HG03575 (cell line): ENCODE data around the gene EML1.

Experiments used
- ATAC-seq: cut with Tn5 transposase; IDR thresholded peaks from one replicate; pipeline ENCODE4 v1.9.1; 2021; ENCODE audit not compliant: unreplicated experiment, insufficient number of reproducible peaks, low FRiP score; ENCODE audit errors: extremely low read depth

The EML1 gene

GRCh38 chr14:99850709-99851108 lies 57.5 kb downstream of the EML1 start:
- no peak for ATAC-seq

- ATAC-seq: no peak
These were observed 59.4 kb downstream of the EML1 start for GRCh38 chr14:99852578-99852977.

GRCh38 chr14:99853206-99853605 lies 60.0 kb downstream of the EML1 start:
- ATAC-seq: no peak

GRCh38 chr14:99854831-99855230 lies 61.6 kb downstream of the EML1 start:
- ATAC-seq: no peak

GRCh38 chr14:99855271-99855670 lies 62.1 kb downstream of the EML1 start:
- ATAC-seq: no peak

GRCh38 chr14:99857551-99857950 lies 64.3 kb downstream of the EML1 start:
- no peak for ATAC-seq

DNA sequence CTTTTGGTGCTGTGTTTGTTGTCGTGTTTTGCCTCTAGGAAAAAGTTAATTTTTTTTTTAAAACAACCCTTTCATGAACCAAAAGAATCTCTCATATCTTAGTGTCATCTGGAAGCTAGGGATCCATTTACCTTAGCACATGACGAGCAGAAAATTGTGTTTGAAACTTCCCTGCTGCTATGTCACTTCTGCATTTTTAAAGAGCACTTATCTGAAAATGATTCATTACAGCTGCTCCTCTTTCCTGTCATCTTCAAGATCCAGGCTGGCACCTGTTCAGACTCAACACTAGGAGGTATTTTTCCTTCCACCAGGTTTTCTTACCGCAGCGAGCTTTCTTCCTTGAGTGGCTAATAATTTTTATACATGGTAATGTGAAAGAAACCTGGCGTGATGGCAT lies 67.0 kb downstream of the EML1 start:
- ATAC-seq: no peak

GRCh38 chr14:99862136-99862535 lies 68.9 kb downstream of the EML1 start:
- no peak for ATAC-seq

- ATAC-seq: no peak
These were observed 69.8 kb downstream of the EML1 start for GRCh38 chr14:99863059-99863458.

GRCh38 chr14:99865408-99865807 lies 72.2 kb downstream of the EML1 start:
- ATAC-seq: no peak

GRCh38 chr14:99870617-99871016 lies 77.4 kb downstream of the EML1 start:
- no peak for ATAC-seq

GRCh38 chr14:99871771-99872170 lies 78.6 kb downstream of the EML1 start:
- ATAC-seq: no peak

DNA sequence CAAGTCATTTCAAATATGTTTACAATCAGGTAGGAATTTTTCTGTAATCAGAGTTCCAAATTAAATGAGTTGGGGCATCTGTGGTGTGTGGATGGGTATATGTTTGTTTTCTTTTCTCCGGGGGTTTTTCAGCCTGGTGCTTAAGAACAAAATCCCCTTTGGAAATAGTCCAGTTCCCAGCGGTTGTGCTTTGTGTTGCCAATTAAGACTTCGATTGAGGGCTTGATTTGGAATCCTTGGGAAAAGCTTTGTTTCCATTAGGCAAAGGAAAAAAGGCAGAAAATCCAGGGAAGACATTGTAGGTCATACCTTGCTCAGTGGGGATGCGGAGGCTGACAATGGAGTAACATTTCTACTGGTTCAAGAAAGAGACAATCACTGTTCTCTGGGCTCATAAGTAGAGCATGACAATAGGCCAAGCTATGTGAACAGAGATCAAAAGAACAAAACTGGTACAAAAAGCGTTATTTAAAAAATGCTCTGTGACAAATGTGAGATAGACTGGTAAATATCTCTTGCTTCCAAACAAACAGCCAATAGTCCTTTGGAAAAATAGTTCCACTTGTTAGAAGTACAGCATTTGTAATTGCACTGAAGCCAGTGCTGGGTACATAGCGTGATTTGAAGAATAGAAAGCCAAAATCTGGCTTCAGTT lies 79.7 kb downstream of the EML1 start:
- ATAC-seq: no peak

DNA sequence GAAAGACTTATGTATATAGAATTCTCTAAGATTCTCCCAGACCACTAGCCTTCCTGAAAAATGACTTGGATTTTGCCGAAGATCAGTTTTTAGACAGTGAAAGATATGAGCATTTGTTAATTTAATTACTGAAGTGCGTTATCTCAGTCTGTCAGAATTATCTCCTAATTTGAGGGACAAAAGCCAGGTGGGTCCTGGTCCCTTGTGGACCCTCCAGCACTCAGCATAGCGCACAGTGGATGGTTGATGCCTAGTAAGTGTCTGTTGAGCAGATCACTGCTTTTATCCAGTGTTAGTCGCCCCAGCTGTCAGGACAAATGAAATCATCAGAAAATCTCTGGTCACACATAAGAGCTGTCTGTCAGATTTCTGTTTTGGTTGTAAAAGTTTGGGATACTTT lies 80.4 kb downstream of the EML1 start:
- no peak for ATAC-seq

GRCh38 chr14:99874306-99874705 lies 81.1 kb downstream of the EML1 start:
- ATAC-seq: no peak

DNA sequence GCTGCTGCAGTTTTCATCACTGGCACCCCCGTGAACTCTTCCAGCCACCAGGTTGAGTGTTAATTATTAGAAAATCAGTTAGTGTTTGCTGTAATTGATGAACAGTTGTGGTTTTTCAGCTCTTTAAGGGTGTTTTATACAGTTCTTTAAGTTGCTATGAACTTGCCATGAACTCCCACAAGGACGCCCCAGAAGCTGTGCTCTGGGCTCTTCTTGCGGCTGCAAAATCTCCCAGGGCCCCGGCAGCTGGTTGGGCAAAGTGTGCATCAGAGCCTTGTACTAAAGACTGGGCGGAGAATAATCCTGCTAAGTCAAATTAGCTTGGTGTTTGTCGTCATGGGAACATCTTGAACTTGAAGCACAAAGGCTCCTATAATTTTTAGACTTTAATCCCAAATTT lies 82.2 kb downstream of the EML1 start:
- no peak for ATAC-seq

DNA sequence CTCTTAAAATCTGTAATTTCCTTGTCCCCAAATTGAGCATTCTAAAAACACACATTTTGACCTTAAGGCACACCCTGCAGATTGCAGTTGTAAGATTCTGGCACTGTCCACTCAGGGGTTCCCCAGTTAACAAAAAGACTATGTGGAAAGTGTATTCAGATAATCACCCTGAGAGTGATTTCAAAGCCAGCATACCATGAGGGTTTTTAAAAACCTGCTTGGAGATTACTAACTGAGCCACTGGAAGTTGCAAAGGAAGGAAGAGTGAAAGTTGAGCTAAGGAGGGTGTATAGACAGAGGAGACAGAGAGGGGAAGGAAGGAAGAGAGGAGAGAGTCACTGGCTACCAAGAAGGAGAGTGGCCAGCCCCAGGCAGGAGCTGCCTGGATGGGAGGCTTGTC lies 82.6 kb downstream of the EML1 start:
- ATAC-seq: no peak

GRCh38 chr14:99876406-99876805 lies 83.2 kb downstream of the EML1 start:
- no peak for ATAC-seq

DNA sequence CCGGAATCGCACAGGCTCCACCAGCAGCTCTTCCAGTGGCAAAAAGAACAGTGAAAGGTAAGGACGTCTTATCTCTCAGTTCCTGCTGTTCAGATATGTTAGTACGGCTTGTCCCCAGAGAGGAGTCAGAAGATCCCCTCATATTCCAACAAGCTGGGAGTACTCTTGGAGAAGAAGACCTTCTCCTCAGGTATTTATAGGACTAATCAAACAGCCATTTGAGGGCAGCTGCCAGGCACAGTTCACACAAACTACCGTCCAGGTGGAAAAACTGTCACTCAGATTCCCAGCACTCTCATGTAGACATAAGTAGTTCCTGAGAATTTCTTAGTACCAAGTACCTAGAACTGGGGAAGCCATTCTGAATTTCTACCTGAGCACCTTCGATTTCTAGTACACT lies 85.3 kb downstream of the EML1 start:
- no peak for ATAC-seq

- ATAC-seq: no peak
These were observed 86.4 kb downstream of the EML1 start for GRCh38 chr14:99879401-99880295.
